ENCODE results near the gene HTR3E.

DNA sequence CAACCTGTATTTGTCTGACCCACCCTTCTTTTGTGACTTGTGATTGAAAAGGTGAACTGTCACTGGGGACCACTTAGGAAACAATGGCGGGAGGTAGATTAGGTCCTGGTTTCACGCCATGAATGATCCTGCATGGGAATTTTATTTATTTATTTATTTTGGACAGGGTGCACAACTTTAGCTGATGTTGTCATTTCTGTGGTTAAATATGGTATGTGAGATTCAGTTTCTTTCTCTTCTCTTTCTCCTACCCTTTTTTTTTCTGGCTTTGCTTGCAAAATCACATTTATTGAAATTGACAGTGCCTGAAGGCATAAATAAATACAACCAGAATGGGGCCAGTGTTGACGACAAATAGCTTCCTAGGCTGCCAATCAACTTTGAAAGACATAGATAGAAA, 18.0 kb upstream of the HTR3E start:
- TF ChIP-seq PRRX2 (CRISPR knock-in tag; IDR thresholded peaks at IDR 0.05) (no peak), SP1 (CRISPR knock-in tag; conservative IDR thresholded peaks at IDR 0.05) (no peak), ESRRA (CRISPR knock-in tag; IDR thresholded peaks at IDR 0.05; ENCODE audit: borderline replicate concordance) (no peak), NR2C2 (CRISPR knock-in tag; IDR thresholded peaks at IDR 0.05) (no peak), TEAD1 (CRISPR knock-in tag; IDR thresholded peaks at IDR 0.05) (no peak), TP53 (CRISPR knock-in tag; IDR thresholded peaks at IDR 0.05) (no peak), NFYB (CRISPR knock-in tag; conservative IDR thresholded peaks at IDR 0.05; ENCODE audit: low read depth) (no peak), NFE2L1 (CRISPR knock-in tag; IDR thresholded peaks at IDR 0.05) (no peak), SMAD4 (CRISPR knock-in tag; IDR thresholded peaks at IDR 0.05) (no peak), NR3C1 (CRISPR knock-in tag; conservative IDR thresholded peaks at IDR 0.05; ENCODE audit: low read depth) (no peak)
- TF ChIP-seq, protein P1, sequence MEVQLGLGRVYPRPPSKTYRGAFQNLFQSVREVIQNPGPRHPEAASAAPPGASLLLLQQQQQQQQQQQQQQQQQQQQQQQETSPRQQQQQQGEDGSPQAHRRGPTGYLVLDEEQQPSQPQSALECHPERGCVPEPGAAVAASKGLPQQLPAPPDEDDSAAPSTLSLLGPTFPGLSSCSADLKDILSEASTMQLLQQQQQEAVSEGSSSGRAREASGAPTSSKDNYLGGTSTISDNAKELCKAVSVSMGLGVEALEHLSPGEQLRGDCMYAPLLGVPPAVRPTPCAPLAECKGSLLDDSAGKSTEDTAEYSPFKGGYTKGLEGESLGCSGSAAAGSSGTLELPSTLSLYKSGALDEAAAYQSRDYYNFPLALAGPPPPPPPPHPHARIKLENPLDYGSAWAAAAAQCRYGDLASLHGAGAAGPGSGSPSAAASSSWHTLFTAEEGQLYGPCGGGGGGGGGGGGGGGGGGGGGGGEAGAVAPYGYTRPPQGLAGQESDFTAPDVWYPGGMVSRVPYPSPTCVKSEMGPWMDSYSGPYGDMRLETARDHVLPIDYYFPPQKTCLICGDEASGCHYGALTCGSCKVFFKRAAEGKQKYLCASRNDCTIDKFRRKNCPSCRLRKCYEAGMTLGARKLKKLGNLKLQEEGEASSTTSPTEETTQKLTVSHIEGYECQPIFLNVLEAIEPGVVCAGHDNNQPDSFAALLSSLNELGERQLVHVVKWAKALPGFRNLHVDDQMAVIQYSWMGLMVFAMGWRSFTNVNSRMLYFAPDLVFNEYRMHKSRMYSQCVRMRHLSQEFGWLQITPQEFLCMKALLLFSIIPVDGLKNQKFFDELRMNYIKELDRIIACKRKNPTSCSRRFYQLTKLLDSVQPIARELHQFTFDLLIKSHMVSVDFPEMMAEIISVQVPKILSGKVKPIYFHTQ (CRISPR knock-in tag; IDR thresholded peaks at IDR 0.05) = no peak
- TF ChIP-seq, protein P2, sequence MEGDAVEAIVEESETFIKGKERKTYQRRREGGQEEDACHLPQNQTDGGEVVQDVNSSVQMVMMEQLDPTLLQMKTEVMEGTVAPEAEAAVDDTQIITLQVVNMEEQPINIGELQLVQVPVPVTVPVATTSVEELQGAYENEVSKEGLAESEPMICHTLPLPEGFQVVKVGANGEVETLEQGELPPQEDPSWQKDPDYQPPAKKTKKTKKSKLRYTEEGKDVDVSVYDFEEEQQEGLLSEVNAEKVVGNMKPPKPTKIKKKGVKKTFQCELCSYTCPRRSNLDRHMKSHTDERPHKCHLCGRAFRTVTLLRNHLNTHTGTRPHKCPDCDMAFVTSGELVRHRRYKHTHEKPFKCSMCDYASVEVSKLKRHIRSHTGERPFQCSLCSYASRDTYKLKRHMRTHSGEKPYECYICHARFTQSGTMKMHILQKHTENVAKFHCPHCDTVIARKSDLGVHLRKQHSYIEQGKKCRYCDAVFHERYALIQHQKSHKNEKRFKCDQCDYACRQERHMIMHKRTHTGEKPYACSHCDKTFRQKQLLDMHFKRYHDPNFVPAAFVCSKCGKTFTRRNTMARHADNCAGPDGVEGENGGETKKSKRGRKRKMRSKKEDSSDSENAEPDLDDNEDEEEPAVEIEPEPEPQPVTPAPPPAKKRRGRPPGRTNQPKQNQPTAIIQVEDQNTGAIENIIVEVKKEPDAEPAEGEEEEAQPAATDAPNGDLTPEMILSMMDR (IDR thresholded peaks at IDR 0.05) = no peak
- TF ChIP-seq, protein P3, sequence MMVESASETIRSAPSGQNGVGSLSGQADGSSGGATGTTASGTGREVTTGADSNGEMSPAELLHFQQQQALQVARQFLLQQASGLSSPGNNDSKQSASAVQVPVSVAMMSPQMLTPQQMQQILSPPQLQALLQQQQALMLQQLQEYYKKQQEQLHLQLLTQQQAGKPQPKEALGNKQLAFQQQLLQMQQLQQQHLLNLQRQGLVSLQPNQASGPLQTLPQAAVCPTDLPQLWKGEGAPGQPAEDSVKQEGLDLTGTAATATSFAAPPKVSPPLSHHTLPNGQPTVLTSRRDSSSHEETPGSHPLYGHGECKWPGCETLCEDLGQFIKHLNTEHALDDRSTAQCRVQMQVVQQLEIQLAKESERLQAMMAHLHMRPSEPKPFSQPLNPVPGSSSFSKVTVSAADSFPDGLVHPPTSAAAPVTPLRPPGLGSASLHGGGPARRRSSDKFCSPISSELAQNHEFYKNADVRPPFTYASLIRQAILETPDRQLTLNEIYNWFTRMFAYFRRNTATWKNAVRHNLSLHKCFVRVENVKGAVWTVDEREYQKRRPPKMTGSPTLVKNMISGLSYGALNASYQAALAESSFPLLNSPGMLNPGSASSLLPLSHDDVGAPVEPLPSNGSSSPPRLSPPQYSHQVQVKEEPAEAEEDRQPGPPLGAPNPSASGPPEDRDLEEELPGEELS (CRISPR knock-in tag; IDR thresholded peaks at IDR 0.05) = no peak
- TF ChIP-seq, protein P4, sequence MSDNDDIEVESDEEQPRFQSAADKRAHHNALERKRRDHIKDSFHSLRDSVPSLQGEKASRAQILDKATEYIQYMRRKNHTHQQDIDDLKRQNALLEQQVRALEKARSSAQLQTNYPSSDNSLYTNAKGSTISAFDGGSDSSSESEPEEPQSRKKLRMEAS (CRISPR knock-in tag; IDR thresholded peaks at IDR 0.05) = no peak
